ENCODE measurements around the gene NCKAP5. TPM values are rescaled to one million over a fixed set of nuclear protein-coding genes. Genes with fewer than 3 reads are reported as not detected.
A peak's percentile ranks its signal among the peaks of the same experiment; 100 is the strongest.

NCKAP5 gene
- total RNA-seq, 1 experiment from 2014 or later: not detected

DNA sequence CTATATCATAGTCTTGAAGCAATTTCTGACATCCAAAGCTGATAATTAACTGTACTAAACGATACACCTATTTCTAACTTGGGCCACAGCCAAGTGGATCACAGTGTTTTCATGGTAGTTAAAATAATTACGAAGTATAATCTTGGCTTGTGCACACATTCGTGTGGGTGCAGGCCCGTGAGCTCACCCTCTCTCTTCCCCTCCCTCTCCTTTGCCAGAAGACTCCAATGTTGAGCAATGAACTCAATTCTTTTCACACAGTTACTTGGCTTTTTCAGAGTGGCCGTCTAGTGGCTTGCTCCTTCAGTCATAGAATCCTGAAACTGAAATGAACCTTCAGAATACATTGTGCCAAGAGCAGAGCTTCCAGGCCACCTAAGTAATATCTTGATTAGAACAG is 178.7 kb downstream of the NCKAP5 start:
- ChIA-PET CTCF (interaction anchor here (1.3 kb wide), 1 partner anchor 172 kb away, joined by 3 read pairs; no protein-coding TSS in a partner anchor), POLR2A (interaction anchor here (0.8 kb wide), 1 partner anchor 42 kb away, joined by 3 read pairs; no protein-coding TSS in a partner anchor)
- DNase-seq (ENCODE audit: unreplicated experiment): no peak

DNA sequence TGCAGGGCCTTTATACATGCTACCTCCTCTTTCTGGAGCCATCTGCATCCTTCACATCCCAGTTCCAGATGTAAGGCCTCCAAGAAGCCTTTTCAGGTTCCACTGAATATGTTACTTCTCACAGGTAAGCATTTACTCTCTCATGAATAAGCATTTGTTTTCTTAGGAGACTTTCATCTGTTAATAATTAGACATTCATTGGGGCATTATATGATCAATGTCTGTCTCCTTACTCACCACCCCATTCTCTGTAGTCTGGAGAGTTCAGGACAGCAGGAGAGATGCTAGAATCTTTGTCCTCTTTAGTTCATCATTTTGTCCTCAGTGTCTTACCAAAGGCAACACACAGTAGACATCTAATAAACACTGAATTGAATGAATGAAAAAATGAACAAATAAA is 185.7 kb downstream of the NCKAP5 start:
- H3K27me3 Mint-ChIP-seq (ENCODE audit: insufficient read depth, unreplicated experiment): no peaks in the 10 kb centered on the region

More for the DNA sequence above, 178.7 kb downstream of the NCKAP5 start:
- no peak overlapping the region for H3K4me3 Mint-ChIP-seq (ENCODE audit: unreplicated experiment)
- H3K27ac Mint-ChIP-seq (ENCODE audit: low read depth, unreplicated experiment): peak overlapping the region; percentile 1
- TF ChIP-seq, protein P1, sequence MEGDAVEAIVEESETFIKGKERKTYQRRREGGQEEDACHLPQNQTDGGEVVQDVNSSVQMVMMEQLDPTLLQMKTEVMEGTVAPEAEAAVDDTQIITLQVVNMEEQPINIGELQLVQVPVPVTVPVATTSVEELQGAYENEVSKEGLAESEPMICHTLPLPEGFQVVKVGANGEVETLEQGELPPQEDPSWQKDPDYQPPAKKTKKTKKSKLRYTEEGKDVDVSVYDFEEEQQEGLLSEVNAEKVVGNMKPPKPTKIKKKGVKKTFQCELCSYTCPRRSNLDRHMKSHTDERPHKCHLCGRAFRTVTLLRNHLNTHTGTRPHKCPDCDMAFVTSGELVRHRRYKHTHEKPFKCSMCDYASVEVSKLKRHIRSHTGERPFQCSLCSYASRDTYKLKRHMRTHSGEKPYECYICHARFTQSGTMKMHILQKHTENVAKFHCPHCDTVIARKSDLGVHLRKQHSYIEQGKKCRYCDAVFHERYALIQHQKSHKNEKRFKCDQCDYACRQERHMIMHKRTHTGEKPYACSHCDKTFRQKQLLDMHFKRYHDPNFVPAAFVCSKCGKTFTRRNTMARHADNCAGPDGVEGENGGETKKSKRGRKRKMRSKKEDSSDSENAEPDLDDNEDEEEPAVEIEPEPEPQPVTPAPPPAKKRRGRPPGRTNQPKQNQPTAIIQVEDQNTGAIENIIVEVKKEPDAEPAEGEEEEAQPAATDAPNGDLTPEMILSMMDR (IDR thresholded peaks at IDR 0.05; ENCODE audit: unreplicated experiment): no peak
- no peaks in the 10 kb centered on the region for H3K27me3 Mint-ChIP-seq (ENCODE audit: insufficient read depth, unreplicated experiment)
- no peaks in the 10 kb centered on the region for H3K36me3 Mint-ChIP-seq (ENCODE audit: insufficient read depth, unreplicated experiment)
- peaks cover 15% of the 10 kb centered on the region for H3K9me3 Mint-ChIP-seq (ENCODE audit: unreplicated experiment)
- BruUV-seq (replicated peaks): no TSS peak
- intact Hi-C loops (cut with micrococcal nuclease): no loop called here
- peaks cover 14% of the 10 kb centered on the region for H3K4me1 Mint-ChIP-seq (ENCODE audit: insufficient read depth, unreplicated experiment)

DNA sequence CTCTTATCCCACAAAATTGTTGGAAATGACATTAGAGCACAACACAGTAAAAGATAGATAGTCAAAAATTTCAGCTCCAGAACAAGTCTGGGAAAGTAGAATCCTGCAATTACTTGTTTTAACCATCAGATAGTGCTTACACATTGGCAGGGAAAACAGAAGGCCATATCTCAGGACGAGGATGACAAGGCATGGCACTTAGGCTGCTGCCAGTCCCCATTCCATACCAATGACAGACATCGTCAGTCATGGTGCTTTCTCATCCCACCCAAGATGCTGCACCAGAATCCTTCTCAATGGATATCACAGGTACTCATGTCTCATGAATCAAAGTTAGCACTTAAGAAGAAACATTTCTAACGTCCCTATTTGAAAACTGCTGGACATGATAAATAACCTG is 187.3 kb downstream of the NCKAP5 start:
- DNase-seq (ENCODE audit: unreplicated experiment): no peak

More for the DNA sequence above, 185.7 kb downstream of the NCKAP5 start:
- no peak for DNase-seq (ENCODE audit: unreplicated experiment)
- H3K9me3 Mint-ChIP-seq (ENCODE audit: unreplicated experiment): peaks cover 15% of the 10 kb centered on the region
- TF ChIP-seq, protein P1 (IDR thresholded peaks at IDR 0.05; ENCODE audit: unreplicated experiment): no peak
- H3K4me1 Mint-ChIP-seq (ENCODE audit: insufficient read depth, unreplicated experiment): peaks cover 12% of the 10 kb centered on the region
- intact Hi-C loops (cut with micrococcal nuclease): no loop called here
- no peaks in the 10 kb centered on the region for H3K36me3 Mint-ChIP-seq (ENCODE audit: insufficient read depth, unreplicated experiment)
- no TSS peak for BruUV-seq (replicated peaks)
- no peak overlapping the region for H3K27ac Mint-ChIP-seq (ENCODE audit: low read depth, unreplicated experiment)
- no peak overlapping the region for H3K4me3 Mint-ChIP-seq (ENCODE audit: unreplicated experiment)
- POLR2A ChIA-PET: no interaction called here
- CTCF ChIA-PET: interaction anchor here (1.0 kb wide), 1 partner anchor 11 kb away, joined by 3 read pairs; no protein-coding TSS in a partner anchor

DNA sequence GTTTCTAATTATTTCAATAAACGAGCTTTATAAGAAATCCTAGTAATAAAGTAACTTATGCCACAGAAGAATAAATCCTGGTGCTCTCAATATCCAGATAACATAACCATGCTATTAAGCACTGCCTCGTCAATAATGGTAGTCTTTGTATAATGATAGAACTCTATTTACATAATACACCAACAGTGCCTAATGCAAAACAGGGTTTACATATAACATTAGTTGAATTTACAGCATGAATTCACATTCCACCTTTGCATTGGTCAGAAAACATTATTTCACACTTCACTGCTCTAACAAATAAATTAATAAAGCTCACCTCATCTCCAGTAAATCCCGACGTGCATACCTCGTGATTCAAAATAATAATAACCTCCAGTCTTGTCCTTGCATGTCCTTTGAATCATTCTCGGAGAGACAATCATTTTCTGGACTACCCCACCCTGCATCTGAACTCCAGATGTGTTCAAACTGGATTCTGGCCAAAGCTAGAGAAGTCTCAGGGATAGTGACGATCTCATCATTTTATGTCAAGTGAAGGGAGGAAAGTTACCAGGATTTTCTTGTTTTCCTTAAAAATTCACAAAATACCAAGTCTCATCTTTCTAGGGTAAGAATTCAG is 189.2 kb downstream of the NCKAP5 start:
- ChIA-PET CTCF (interaction anchor here (0.6 kb wide), 1 partner anchor 199 kb away, joined by 3 read pairs; no protein-coding TSS in a partner anchor), POLR2A (interaction anchor here (0.6 kb wide), 1 partner anchor 66 kb away, joined by 3 read pairs; no protein-coding TSS in a partner anchor)
- Mint-ChIP-seq H3K9me3 (ENCODE audit: unreplicated experiment) (no peaks in the 10 kb centered on the region), H3K27me3 (ENCODE audit: insufficient read depth, unreplicated experiment) (no peaks in the 10 kb centered on the region), H3K27ac (ENCODE audit: low read depth, unreplicated experiment) (peak overlapping the region; percentile 65), H3K4me1 (ENCODE audit: insufficient read depth, unreplicated experiment) (peaks cover 20% of the 10 kb centered on the region), H3K36me3 (ENCODE audit: insufficient read depth, unreplicated experiment) (no peaks in the 10 kb centered on the region), H3K4me3 (ENCODE audit: unreplicated experiment) (no peak overlapping the region)
- TSS peak; percentile 51 for BruUV-seq (replicated peaks)
- DNase-seq (ENCODE audit: unreplicated experiment): no peak
- intact Hi-C loops (cut with micrococcal nuclease): no loop called here
- TF ChIP-seq, protein P1 (IDR thresholded peaks at IDR 0.05; ENCODE audit: unreplicated experiment): no peak

More for the DNA sequence above, 187.3 kb downstream of the NCKAP5 start:
- no TSS peak for BruUV-seq (replicated peaks)
- intact Hi-C loops (cut with micrococcal nuclease): no loop called here
- Mint-ChIP-seq H3K4me1 (ENCODE audit: insufficient read depth, unreplicated experiment) (peaks cover 20% of the 10 kb centered on the region), H3K27ac (ENCODE audit: low read depth, unreplicated experiment) (no peak overlapping the region), H3K27me3 (ENCODE audit: insufficient read depth, unreplicated experiment) (no peaks in the 10 kb centered on the region), H3K4me3 (ENCODE audit: unreplicated experiment) (no peak overlapping the region), H3K36me3 (ENCODE audit: insufficient read depth, unreplicated experiment) (no peaks in the 10 kb centered on the region), H3K9me3 (ENCODE audit: unreplicated experiment) (peaks cover 5% of the 10 kb centered on the region)
- TF ChIP-seq, protein P1 (IDR thresholded peaks at IDR 0.05; ENCODE audit: unreplicated experiment): no peak
- ChIA-PET CTCF (interaction anchor here (0.6 kb wide), 1 partner anchor 58 kb away, joined by 4 read pairs; no protein-coding TSS in a partner anchor), POLR2A (no interaction called here)

Measured in MCF 10A (cell line).